LNCAP (cell line): Measurements from ENCODE around the gene MPPED2.

ENCODE experiments used
- TF ChIP-seq, protein P1 (sequence below): fragments of 450-650 bp; IDR thresholded peaks from 2 replicates; pipeline ENCODE4 v1.5.1; 2017; ENCODE audit warnings: mild to moderate bottlenecking

MPPED2 gene

DNA sequence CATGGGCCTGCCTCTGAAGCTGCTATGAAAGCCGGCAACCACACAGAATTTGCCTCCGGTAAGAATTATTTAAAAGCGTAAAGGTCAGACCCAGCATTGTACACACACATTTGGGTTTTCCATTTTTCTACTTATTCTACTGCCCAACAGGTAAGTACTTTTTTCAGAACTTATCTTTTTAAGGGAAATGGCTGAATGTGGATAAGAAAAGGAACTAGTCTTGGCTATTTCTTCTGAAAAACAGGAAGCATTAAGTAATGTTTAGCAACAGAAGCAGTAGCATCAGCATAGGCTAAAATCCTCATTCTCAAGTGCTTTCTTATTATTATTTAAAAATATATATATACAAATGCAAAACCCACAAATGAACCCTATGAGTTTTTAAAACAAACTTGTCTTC lies 103.1 kb downstream of the MPPED2 start:
- TF ChIP-seq, protein P1, sequence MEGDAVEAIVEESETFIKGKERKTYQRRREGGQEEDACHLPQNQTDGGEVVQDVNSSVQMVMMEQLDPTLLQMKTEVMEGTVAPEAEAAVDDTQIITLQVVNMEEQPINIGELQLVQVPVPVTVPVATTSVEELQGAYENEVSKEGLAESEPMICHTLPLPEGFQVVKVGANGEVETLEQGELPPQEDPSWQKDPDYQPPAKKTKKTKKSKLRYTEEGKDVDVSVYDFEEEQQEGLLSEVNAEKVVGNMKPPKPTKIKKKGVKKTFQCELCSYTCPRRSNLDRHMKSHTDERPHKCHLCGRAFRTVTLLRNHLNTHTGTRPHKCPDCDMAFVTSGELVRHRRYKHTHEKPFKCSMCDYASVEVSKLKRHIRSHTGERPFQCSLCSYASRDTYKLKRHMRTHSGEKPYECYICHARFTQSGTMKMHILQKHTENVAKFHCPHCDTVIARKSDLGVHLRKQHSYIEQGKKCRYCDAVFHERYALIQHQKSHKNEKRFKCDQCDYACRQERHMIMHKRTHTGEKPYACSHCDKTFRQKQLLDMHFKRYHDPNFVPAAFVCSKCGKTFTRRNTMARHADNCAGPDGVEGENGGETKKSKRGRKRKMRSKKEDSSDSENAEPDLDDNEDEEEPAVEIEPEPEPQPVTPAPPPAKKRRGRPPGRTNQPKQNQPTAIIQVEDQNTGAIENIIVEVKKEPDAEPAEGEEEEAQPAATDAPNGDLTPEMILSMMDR, result no peak

DNA sequence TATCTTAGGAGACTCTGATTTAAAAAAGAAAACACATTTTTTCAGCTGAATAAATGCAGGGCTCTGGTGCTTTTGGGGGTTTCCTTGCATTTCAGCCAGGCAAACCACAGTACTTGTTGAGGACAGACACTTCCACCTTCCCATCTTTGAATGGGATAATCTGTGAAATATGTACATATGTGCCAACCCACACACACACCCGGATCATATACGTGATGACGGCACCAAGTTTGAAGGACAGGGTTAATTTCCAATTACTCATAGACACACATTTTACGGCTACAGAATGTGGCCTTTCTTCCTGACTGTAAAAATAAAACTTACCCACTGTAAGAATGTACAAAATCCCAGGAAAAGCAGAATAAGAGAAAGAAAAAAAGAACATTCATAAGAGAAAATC lies 104.4 kb downstream of the MPPED2 start:
- TF ChIP-seq, protein P1, result no peak

GRCh38 chr11:30481330-30481729 lies 104.8 kb downstream of the MPPED2 start:
- TF ChIP-seq, protein P1, result no peak

DNA sequence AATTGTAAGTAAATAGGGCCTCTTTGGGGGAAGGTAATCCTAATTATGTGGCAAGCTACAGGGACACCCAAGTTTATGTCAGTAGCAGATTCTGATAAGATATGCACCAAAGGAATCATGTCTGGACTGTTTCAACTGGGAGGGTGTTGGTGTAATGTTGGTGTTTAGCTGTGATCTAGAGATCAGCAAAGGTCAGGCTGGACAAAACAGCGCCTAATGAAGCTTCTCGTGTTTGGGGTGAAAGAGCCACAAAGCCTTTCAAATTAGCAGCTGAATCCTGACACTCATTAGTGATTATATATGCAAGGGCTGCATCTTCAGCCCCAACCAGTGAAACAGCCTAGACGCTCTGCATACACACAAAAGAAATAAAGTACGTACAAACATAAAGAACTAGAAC lies 106.3 kb downstream of the MPPED2 start:
- TF ChIP-seq, protein P1, result no peak

DNA sequence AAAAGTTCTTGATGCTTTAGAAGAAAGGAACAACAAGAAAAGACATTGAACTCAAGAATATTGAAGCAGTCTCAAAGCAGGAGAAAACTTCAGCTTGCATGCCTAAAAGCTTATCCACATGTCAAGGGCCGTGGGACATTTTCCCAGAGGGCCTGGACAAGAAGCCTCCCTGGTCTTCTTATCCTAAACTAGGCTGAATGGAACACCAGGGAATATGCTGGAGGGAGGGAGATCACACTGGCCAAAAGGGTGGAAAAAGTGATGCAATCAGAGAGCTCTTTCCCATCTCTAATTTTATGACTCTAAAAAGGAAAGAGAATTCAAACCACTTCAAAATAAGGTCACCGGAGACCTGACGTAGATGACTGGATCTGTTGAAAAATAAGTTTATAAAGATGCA lies 107.2 kb downstream of the MPPED2 start:
- TF ChIP-seq, protein P1, result no peak

DNA sequence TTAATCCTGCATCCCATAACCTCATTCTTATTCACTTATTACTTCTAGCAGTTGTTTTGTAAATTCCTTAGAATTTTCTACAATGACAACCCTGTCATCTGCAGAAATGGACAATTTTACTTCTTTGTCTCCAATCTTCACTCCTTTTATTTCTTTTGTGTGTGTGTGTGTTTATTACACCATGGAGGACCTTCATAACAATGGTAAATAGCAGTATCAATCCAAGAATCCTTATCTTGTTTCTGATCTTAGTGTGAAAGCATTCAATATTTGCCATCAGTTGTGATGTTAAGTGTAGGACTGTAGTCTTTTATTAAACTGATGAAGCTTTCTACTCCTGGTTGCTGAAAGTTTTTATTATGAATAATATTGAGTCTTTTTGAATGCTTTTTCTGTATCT lies 109.1 kb downstream of the MPPED2 start:
- TF ChIP-seq, protein P1, result no peak

- TF ChIP-seq, protein P1, result no peak
Measured at GRCh38 chr11:30474151-30474954, 111.8 kb downstream of the MPPED2 start.
